Cardiac septum (tissue), 1 donor: ENCODE measurements around the gene PCOLCE2. TPM values are rescaled to one million over a fixed set of nuclear protein-coding genes. Genes with fewer than 3 reads are reported as not detected.
A peak's percentile ranks its signal among the peaks of the same experiment; 100 is the strongest.
"Not testable (repeated sequence)": the region's sequence is repeated elsewhere in the genome, so short reads cannot be mapped to it uniquely, and the experiment has no call there.

Experiments used
- DNase-seq: peaks from one replicate; pipeline ENCODE4 v3.0.0-alpha.2; 2020; ENCODE audit warnings: low spot score
- intact Hi-C: fragments of 100-400 bp; cut with DNase I; formaldehyde crosslinking; loops from one replicate; pipeline ENCODE4 v1.14.0; 2022
- total RNA-seq: library from RNA; stranded (reverse); fragmentation: NEBNext Ultra II Directional; extraction: Animal tissue kit (Norgen Biotek cat#: 25700); gene quantifications from one replicate; pipeline ENCODE4 v1.2.1, GENCODE V29; 2021
- donor health status: DM: no; HTN: no; CAD: no.

PCOLCE2 gene
- total RNA-seq, 1 donor from 2014 or later, result 42.2 TPM

- DNase-seq, result no peak
- intact Hi-C loops, result no loop called here
These were observed 19.1 kb upstream of the PCOLCE2 start for GRCh38 chr3:142907996-142908395.

GRCh38 chr3:142904639-142905436 is 16.0 kb upstream of the PCOLCE2 start:
- no peak for DNase-seq
- intact Hi-C loops, result no loop called here

- intact Hi-C loops, result no loop called here
- no peak for DNase-seq
These were observed 13.5 kb upstream of the PCOLCE2 start for GRCh38 chr3:142902356-142902755.

- intact Hi-C loops, result no loop called here
- DNase-seq, result no peak
These were observed 9.7 kb upstream of the PCOLCE2 start for GRCh38 chr3:142898346-142899213.

- intact Hi-C loops, result no loop called here
- DNase-seq, result no peak
These were observed 8.9 kb upstream of the PCOLCE2 start for GRCh38 chr3:142897807-142898206.

- DNase-seq, result no peak
- intact Hi-C loops, result no loop called here
These were observed 8.1 kb upstream of the PCOLCE2 start for GRCh38 chr3:142896996-142897395.

- intact Hi-C loops, result no loop called here
- no peak for DNase-seq
These were observed 7.4 kb upstream of the PCOLCE2 start for GRCh38 chr3:142896201-142896755.

- no peak for DNase-seq
- intact Hi-C loops, result no loop called here
These were observed 5.6 kb upstream of the PCOLCE2 start for GRCh38 chr3:142894493-142894892.

GRCh38 chr3:142892714-142893113 is 3.8 kb upstream of the PCOLCE2 start:
- no peak for DNase-seq
- intact Hi-C loops, result no loop called here

- DNase-seq, result no peak
- intact Hi-C loops, result no loop called here
These were observed 1.7 kb upstream of the PCOLCE2 start for GRCh38 chr3:142890592-142890991.

GRCh38 chr3:142889212-142890014 is 530 bp upstream of the PCOLCE2 start:
- no peak for DNase-seq
- intact Hi-C loops, result no loop called here

GRCh38 chr3:142888099-142888480 is 793 bp downstream of the PCOLCE2 start:
- DNase-seq, result peak; percentile 79
- intact Hi-C loops, result no loop called here

- DNase-seq, result no peak
- intact Hi-C loops, result no loop called here
These were observed 1.9 kb downstream of the PCOLCE2 start for GRCh38 chr3:142886940-142887339.

GRCh38 chr3:142886021-142886420 is 2.9 kb downstream of the PCOLCE2 start:
- intact Hi-C loops, result no loop called here
- DNase-seq, result no peak

GRCh38 chr3:142884531-142884930 is 4.4 kb downstream of the PCOLCE2 start:
- intact Hi-C loops, result no loop called here
- no peak for DNase-seq

GRCh38 chr3:142883534-142883933 is 5.3 kb downstream of the PCOLCE2 start:
- intact Hi-C loops, DNase-seq: not testable (repeated sequence)

GRCh38 chr3:142881445-142882224 is 7.2 kb downstream of the PCOLCE2 start:
- intact Hi-C loops, result no loop called here
- no peak for DNase-seq

- intact Hi-C loops, result no loop called here
- DNase-seq, result no peak
These were observed 10.1 kb downstream of the PCOLCE2 start for GRCh38 chr3:142878649-142879300.
